ENCODE results near the gene HPSE.

The HPSE gene

GRCh38 chr4:83255584-83255983 is 79.1 kb downstream of the HPSE start:
- no peak for TF ChIP-seq ZFX (IDR thresholded peaks at IDR 0.05; ENCODE audit: borderline replicate concordance)
- TF ChIP-seq CTCF (IDR thresholded peaks at IDR 0.05), result no peak
- H3K27ac ChIP-seq, result peak overlapping the region; percentile 62

GRCh38 chr4:83252782-83253405 is 81.8 kb downstream of the HPSE start:
- no peak overlapping the region for H3K27ac ChIP-seq
- TF ChIP-seq ZFX (IDR thresholded peaks at IDR 0.05; ENCODE audit: borderline replicate concordance) (no peak), CTCF (IDR thresholded peaks at IDR 0.05) (peak; percentile 93)

GRCh38 chr4:83251447-83251830 is 83.2 kb downstream of the HPSE start:
- no peak for TF ChIP-seq CTCF (IDR thresholded peaks at IDR 0.05)
- TF ChIP-seq ZFX (IDR thresholded peaks at IDR 0.05; ENCODE audit: borderline replicate concordance), result no peak
- no peak overlapping the region for H3K27ac ChIP-seq

- H3K27ac ChIP-seq, result no peak overlapping the region
Observed at GRCh38 chr4:83250687-83251446, 83.8 kb downstream of the HPSE start.

GRCh38 chr4:83248486-83248885 is 86.2 kb downstream of the HPSE start:
- no peak for TF ChIP-seq ZFX (IDR thresholded peaks at IDR 0.05; ENCODE audit: borderline replicate concordance)
- TF ChIP-seq CTCF (IDR thresholded peaks at IDR 0.05), result no peak
- H3K27ac ChIP-seq, result no peak overlapping the region

More at GRCh38 chr4:83250687-83251446, 83.8 kb downstream of the HPSE start:
- no peak for TF ChIP-seq CTCF (IDR thresholded peaks at IDR 0.05)
- TF ChIP-seq ZFX (IDR thresholded peaks at IDR 0.05; ENCODE audit: borderline replicate concordance), result no peak

- TF ChIP-seq CTCF (IDR thresholded peaks at IDR 0.05) (no peak), ZFX (IDR thresholded peaks at IDR 0.05; ENCODE audit: borderline replicate concordance) (no peak)
- H3K27ac ChIP-seq, result no peak overlapping the region
Observed at GRCh38 chr4:83247415-83248357, 87.0 kb downstream of the HPSE start.

Data from 22Rv1 (cell line).